Natural killer cell (primary cell): Measurements from ENCODE around the gene BCR. TPM values are rescaled to one million over a fixed set of nuclear protein-coding genes. Genes with fewer than 3 reads are reported as not detected.

Experiments used
- ATAC-seq, 3 donors: fragments of 150-1000 bp in 2 of 3; fragments of 200-7000 bp in 1 of 3; cut with Tn5 transposase; 1 replicate in 1 of 3; 2 replicates in 2 of 3; pipeline ENCODE4 v1.10.0; 2021; ENCODE audit warnings: mild to moderate bottlenecking in 2 of 3, moderate library complexity in 2 of 3
- DNase-seq, 2 donors: peaks; one replicate each; pipeline versions ENCODE4 v3.0.0 to v3.0.0-alpha.2; 2013 to 2021; ENCODE audit warnings: mixed read lengths in 1 of 2
- H3K27ac ChIP-seq: one replicate; pipeline ENCODE4 v1.5.1; 2013; ENCODE audit warnings: mild to moderate bottlenecking, low read length
- H3K27me3 ChIP-seq: one replicate; pipeline ENCODE4 v1.6.1; 2013; ENCODE audit warnings: low read length; ENCODE audit not compliant: control insufficient read depth, insufficient read depth
- H3K36me3 ChIP-seq: one replicate; pipeline ENCODE4 v1.6.1; 2013; ENCODE audit warnings: low read length; ENCODE audit not compliant: control insufficient read depth, insufficient read depth
- H3K4me1 ChIP-seq: one replicate; pipeline ENCODE4 v1.6.1; 2013; ENCODE audit warnings: low read length; ENCODE audit not compliant: control insufficient read depth, insufficient read depth
- H3K4me3 ChIP-seq: one replicate; pipeline ENCODE4 v1.5.1; 2013; ENCODE audit warnings: low read length
- H3K9me3 ChIP-seq: one replicate; pipeline ENCODE4 v1.6.1; 2013; ENCODE audit warnings: low read length; ENCODE audit not compliant: control insufficient read depth, insufficient read depth
- H3K27ac Mint-ChIP-seq, 2 donors: one replicate each; pipeline ENCODE4 v1.8.0; 2022; ENCODE audit warnings: mild to moderate bottlenecking in 2 of 2, mixed read lengths in 2 of 2, moderate library complexity in 1 of 2
- H3K27me3 Mint-ChIP-seq, 2 donors: one replicate each; pipeline ENCODE4 v1.8.0; 2022; ENCODE audit warnings: low read depth in 2 of 2, mixed read lengths in 2 of 2
- H3K36me3 Mint-ChIP-seq: one replicate; pipeline ENCODE4 v1.8.0; 2022; ENCODE audit warnings: mixed read lengths
- H3K4me1 Mint-ChIP-seq, 2 donors: one replicate each; pipeline ENCODE4 v1.8.0; 2022; ENCODE audit warnings: mixed read lengths in 2 of 2
- H3K4me3 Mint-ChIP-seq: one replicate; pipeline ENCODE4 v1.8.0; 2022; ENCODE audit warnings: mild to moderate bottlenecking, moderate library complexity, mixed read lengths
- H3K9me3 Mint-ChIP-seq, 2 donors: one replicate each; pipeline ENCODE4 v1.8.0; 2022; ENCODE audit warnings: mixed read lengths in 2 of 2
- CTCF ChIP-seq: fragments of 200-600 bp; IDR thresholded peaks from one replicate; pipeline ENCODE4 v1.8.0; 2022; ENCODE audit warnings: antibody characterized with exemption
- WGBS: methylation state at CpG from one replicate; pipeline ENCODE4 v1.1.7; 2013; ENCODE audit warnings: missing lambda C conversion rate; ENCODE audit not compliant: insufficient coverage; 5-methylcytosine and 5-hydroxymethylcytosine counted together
- intact Hi-C: fragments of 100-400 bp; cut with micrococcal nuclease; formaldehyde crosslinking; loops from one replicate; pipeline ENCODE4 v1.14.2; 2022
- total RNA-seq, 4 donors: library from RNA; stranded (reverse); fragments of 120-200 nt in 1 of 4; gene quantifications; one replicate each; pipeline versions ENCODE4 v1.2.3 to v1.2.4, GENCODE V29; 2013 to 2022

BCR gene
- total RNA-seq, 3 donors from 2014 or later (not counting 1 experiment from before 2014, with no cell fraction given): 166 to 186 (median 167) TPM

- intact Hi-C loops: no loop called here
- Mint-ChIP-seq H3K27me3 (no peaks in the 10 kb centered on the region), H3K36me3 (no peaks in the 10 kb centered on the region), H3K4me1 (peaks cover 11 to 27% of the 10 kb centered on the region in 2 donors), H3K4me3 (no peak overlapping the region), H3K9me3 (no peaks in the 10 kb centered on the region), H3K27ac (no peak overlapping the region)
- Histone ChIP-seq H3K9me3 (no peaks in the 10 kb centered on the region), H3K27ac (no peak overlapping the region), H3K4me1 (peaks cover 23% of the 10 kb centered on the region), H3K4me3 (no peak overlapping the region), H3K27me3 (no peaks in the 10 kb centered on the region), H3K36me3 (no peaks in the 10 kb centered on the region)
- TF ChIP-seq CTCF: no peak
- no peak for ATAC-seq
- no peak for DNase-seq
- 92% methylated on average over 16 of the region's 16 CpGs for WGBS
Measured at GRCh38 chr22:23151827-23152226, 28.5 kb upstream of the BCR start.

GRCh38 chr22:23152238-23153114 lies 27.8 kb upstream of the BCR start:
- Histone ChIP-seq H3K36me3 (no peaks in the 10 kb centered on the region), H3K27ac (peak overlapping the region; percentile 37), H3K9me3 (no peaks in the 10 kb centered on the region), H3K4me3 (no peak overlapping the region), H3K4me1 (peaks cover 23% of the 10 kb centered on the region), H3K27me3 (no peaks in the 10 kb centered on the region)
- Mint-ChIP-seq H3K27me3 (no peaks in the 10 kb centered on the region), H3K9me3 (no peaks in the 10 kb centered on the region), H3K4me3 (no peak overlapping the region), H3K36me3 (no peaks in the 10 kb centered on the region), H3K27ac (peak overlapping the region; percentile 28 to 63), H3K4me1 (peaks cover 11 to 24% of the 10 kb centered on the region in 2 donors)
- no peak for ATAC-seq
- no peak for TF ChIP-seq CTCF
- intact Hi-C loops: no loop called here
- 78% methylated on average over 19 of the region's 19 CpGs for WGBS
- no peak for DNase-seq

- H3K36me3 Mint-ChIP-seq: no peaks in the 10 kb centered on the region
- no peak for DNase-seq
- no peaks in the 10 kb centered on the region for H3K9me3 ChIP-seq
- H3K27ac ChIP-seq: no peak overlapping the region
- H3K4me3 Mint-ChIP-seq: no peak overlapping the region
- H3K4me1 Mint-ChIP-seq: peaks cover 11 to 18% of the 10 kb centered on the region in 2 donors
- H3K27me3 Mint-ChIP-seq: no peaks in the 10 kb centered on the region
- no peaks in the 10 kb centered on the region for H3K9me3 Mint-ChIP-seq
- intact Hi-C loops: no loop called here
- H3K4me3 ChIP-seq: no peak overlapping the region
- peaks cover 23% of the 10 kb centered on the region for H3K4me1 ChIP-seq
- H3K36me3 ChIP-seq: no peaks in the 10 kb centered on the region
- ATAC-seq: no peak
- no peaks in the 10 kb centered on the region for H3K27me3 ChIP-seq
- H3K27ac Mint-ChIP-seq: no peak overlapping the region
- WGBS: 84% methylated on average over 7 of the region's 7 CpGs
- no peak for TF ChIP-seq CTCF
Measured at GRCh38 chr22:23153994-23154393, 26.3 kb upstream of the BCR start.
